Mesendoderm (in vitro differentiated cells): ENCODE measurements around the gene DNAJB8.
A peak's percentile ranks its signal among the peaks of the same experiment; 100 is the strongest.

Experiments used
- DNase-seq: peaks from one replicate; pipeline ENCODE4 v3.0.0; 2013
- H2AK5ac ChIP-seq: 2 replicates; pipeline ENCODE4 v1.6.1; 2013; ENCODE audit warnings: low read length, inconsistent platforms
- H2BK120ac ChIP-seq: 2 replicates; pipeline ENCODE4 v1.6.1; 2013; ENCODE audit warnings: low read depth, mild to moderate bottlenecking, low read length, moderate library complexity, mixed read lengths
- H2BK15ac ChIP-seq: replicated peaks from 2 replicates; pipeline ENCODE4 v1.6.1; 2013; ENCODE audit warnings: low read depth, mild to moderate bottlenecking, moderate library complexity
- H2BK5ac ChIP-seq: 2 replicates; pipeline ENCODE4 v1.6.1; 2013; ENCODE audit warnings: low read length, inconsistent platforms
- H3K18ac ChIP-seq: 2 replicates; pipeline ENCODE4 v1.6.1; 2013; ENCODE audit warnings: mild to moderate bottlenecking, low read length, mixed read lengths
- H3K23ac ChIP-seq: one replicate; pipeline ENCODE4 v1.6.1; 2013; ENCODE audit warnings: low read length
- H3K27ac ChIP-seq: 2 replicates; pipeline ENCODE4 v1.5.1; 2013; ENCODE audit warnings: low read depth, mild to moderate bottlenecking, inconsistent platforms, low read length, moderate library complexity
- H3K27me3 ChIP-seq: 2 replicates; pipeline ENCODE4 v1.6.1; 2013; ENCODE audit warnings: low read length, control low read depth, mild to moderate bottlenecking, inconsistent platforms; ENCODE audit not compliant: insufficient read depth, poor library complexity
- H3K36me3 ChIP-seq: 2 replicates; pipeline ENCODE4 v1.6.1; 2013; ENCODE audit warnings: low read length, inconsistent platforms; ENCODE audit not compliant: control insufficient read depth, insufficient read depth
- H3K4ac ChIP-seq: one replicate; pipeline ENCODE4 v1.6.1; 2013; ENCODE audit warnings: low read depth, mild to moderate bottlenecking, low read length, moderate library complexity
- H3K4me1 ChIP-seq: 2 replicates; pipeline ENCODE4 v1.6.1; 2013; ENCODE audit warnings: low read depth, low read length, inconsistent platforms; ENCODE audit not compliant: control insufficient read depth
- H3K4me2 ChIP-seq: 2 replicates; pipeline ENCODE4 v1.6.1; 2013; ENCODE audit warnings: low read length
- H3K4me3 ChIP-seq: 2 replicates; pipeline ENCODE4 v1.5.1; 2013; ENCODE audit warnings: mild to moderate bottlenecking, low read length
- H3K56ac ChIP-seq: one replicate; pipeline ENCODE4 v1.6.1; 2013; ENCODE audit warnings: low read length
- H3K79me1 ChIP-seq: 2 replicates; pipeline ENCODE4 v1.6.1; 2013; ENCODE audit warnings: low read length, inconsistent platforms
- H3K79me2 ChIP-seq: 2 replicates; pipeline ENCODE4 v1.6.1; 2013; ENCODE audit warnings: mild to moderate bottlenecking, low read length; ENCODE audit not compliant: control insufficient read depth, insufficient read depth
- H3K9ac ChIP-seq: 2 replicates; pipeline ENCODE4 v1.6.1; 2013; ENCODE audit warnings: low read length, inconsistent platforms
- H4K5ac ChIP-seq: one replicate; pipeline ENCODE4 v1.6.1; 2013; ENCODE audit warnings: low read length
- H4K8ac ChIP-seq: one replicate; pipeline ENCODE4 v1.6.1; 2013; ENCODE audit warnings: low read depth, mild to moderate bottlenecking, control low read depth, low read length, moderate library complexity
- WGBS: extraction: QIAGEN DNeasy Blood & Tissue Kit; methylation state at CpG from one replicate; pipeline ENCODE4 v1.1.7; 2013; ENCODE audit warnings: low lambda C conversion rate, missing lambda C conversion rate; ENCODE audit not compliant: insufficient coverage; ENCODE audit errors: extremely low coverage; 5-methylcytosine and 5-hydroxymethylcytosine counted together

Gene DNAJB8

GRCh38 chr3:128449111-128449638 is 17.5 kb downstream of the DNAJB8 start:
- no peak overlapping the region for H2BK5ac ChIP-seq
- no peaks in the 10 kb centered on the region for H3K27me3 ChIP-seq
- H2BK120ac ChIP-seq, result no peak overlapping the region
- DNase-seq, result no peak
- no peak overlapping the region for H3K27ac ChIP-seq
- H4K8ac ChIP-seq, result no peak overlapping the region
- H3K79me1 ChIP-seq, result no peaks in the 10 kb centered on the region
- no peak overlapping the region for H3K18ac ChIP-seq
- H2AK5ac ChIP-seq, result no peak overlapping the region
- H3K9ac ChIP-seq, result no peak overlapping the region
- no peak overlapping the region for H4K5ac ChIP-seq
- no peaks in the 10 kb centered on the region for H3K79me2 ChIP-seq
- H3K36me3 ChIP-seq, result no peaks in the 10 kb centered on the region
- no peak overlapping the region for H3K23ac ChIP-seq
- H3K4me1 ChIP-seq, result no peaks in the 10 kb centered on the region
- WGBS, result no CpG with 5 or more reads among the region's 6 CpGs
- no peak overlapping the region for H3K4ac ChIP-seq
- no peak overlapping the region for H2BK15ac ChIP-seq
- H3K4me3 ChIP-seq, result no peak overlapping the region
- H3K56ac ChIP-seq, result no peak overlapping the region
- no peak overlapping the region for H3K4me2 ChIP-seq

DNA sequence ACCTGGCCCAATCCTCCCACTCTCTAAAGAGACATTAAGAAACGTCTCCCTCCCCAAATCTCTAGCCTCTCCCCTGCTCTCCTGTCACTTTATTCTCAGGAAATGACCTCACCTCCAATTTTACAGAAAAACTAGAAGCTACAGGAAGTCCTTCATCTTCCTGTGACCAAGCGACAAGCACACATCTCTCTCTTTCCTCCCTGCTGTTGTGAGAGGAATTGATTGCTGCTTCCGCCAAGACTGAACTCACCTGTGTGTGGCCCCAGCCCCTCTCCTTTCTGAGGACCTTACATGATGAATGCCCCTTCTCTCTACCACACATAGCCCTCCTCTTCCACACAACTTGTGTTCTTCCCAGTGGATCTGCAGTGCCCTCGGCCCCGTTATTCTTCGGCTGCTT is 18.2 kb downstream of the DNAJB8 start:
- no peaks in the 10 kb centered on the region for H3K27me3 ChIP-seq
- no peak overlapping the region for H3K18ac ChIP-seq
- no peak overlapping the region for H3K27ac ChIP-seq
- H3K79me2 ChIP-seq, result no peaks in the 10 kb centered on the region
- no peaks in the 10 kb centered on the region for H3K36me3 ChIP-seq
- no peak overlapping the region for H3K9ac ChIP-seq
- no peak overlapping the region for H3K4ac ChIP-seq
- H2BK15ac ChIP-seq, result no peak overlapping the region
- no peak for DNase-seq
- H4K5ac ChIP-seq, result no peak overlapping the region
- H3K23ac ChIP-seq, result peak overlapping the region; percentile 15
- no peak overlapping the region for H4K8ac ChIP-seq
- no peak overlapping the region for H3K56ac ChIP-seq
- no peak overlapping the region for H2AK5ac ChIP-seq
- H3K4me1 ChIP-seq, result no peaks in the 10 kb centered on the region
- no peak overlapping the region for H3K4me2 ChIP-seq
- H2BK5ac ChIP-seq, result no peak overlapping the region
- H2BK120ac ChIP-seq, result no peak overlapping the region
- no CpG with 5 or more reads among the region's 6 CpGs for WGBS
- H3K79me1 ChIP-seq, result no peaks in the 10 kb centered on the region
- H3K4me3 ChIP-seq, result no peak overlapping the region

DNA sequence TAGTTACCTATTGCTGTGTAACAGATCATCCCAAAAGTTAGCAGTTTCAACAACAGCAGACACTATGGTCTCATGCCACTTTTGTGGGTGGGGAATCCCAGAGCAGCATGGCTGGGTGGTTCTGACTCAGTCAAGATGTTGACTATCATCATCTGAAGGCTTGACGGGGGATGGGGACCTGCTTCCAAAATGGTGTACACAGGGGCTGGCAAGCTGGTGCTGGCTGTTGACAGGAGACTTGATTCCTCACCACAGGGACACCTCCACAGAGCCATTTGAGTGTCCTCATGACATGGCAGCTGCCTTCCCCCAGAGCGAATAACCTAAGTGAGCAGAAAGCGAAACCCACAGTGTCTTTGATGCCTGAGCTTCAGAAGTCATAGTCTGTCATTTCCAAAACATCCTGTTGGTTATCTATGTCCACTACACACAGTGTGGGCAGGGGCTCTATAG is 19.1 kb downstream of the DNAJB8 start:
- no peaks in the 10 kb centered on the region for H3K4me1 ChIP-seq
- no peak overlapping the region for H3K4ac ChIP-seq
- no peak overlapping the region for H2BK15ac ChIP-seq
- no peak for DNase-seq
- H3K27ac ChIP-seq, result no peak overlapping the region
- H2BK120ac ChIP-seq, result no peak overlapping the region
- WGBS, result no CpG with 5 or more reads among the region's 3 CpGs
- no peak overlapping the region for H4K5ac ChIP-seq
- no peak overlapping the region for H3K4me2 ChIP-seq
- no peaks in the 10 kb centered on the region for H3K36me3 ChIP-seq
- no peak overlapping the region for H2BK5ac ChIP-seq
- no peak overlapping the region for H3K4me3 ChIP-seq
- H3K79me2 ChIP-seq, result no peaks in the 10 kb centered on the region
- H3K9ac ChIP-seq, result no peak overlapping the region
- no peak overlapping the region for H3K56ac ChIP-seq
- no peak overlapping the region for H2AK5ac ChIP-seq
- H3K23ac ChIP-seq, result no peak overlapping the region
- H3K27me3 ChIP-seq, result no peaks in the 10 kb centered on the region
- no peak overlapping the region for H3K18ac ChIP-seq
- no peak overlapping the region for H4K8ac ChIP-seq
- H3K79me1 ChIP-seq, result no peaks in the 10 kb centered on the region

- Histone ChIP-seq H3K79me2 (no peaks in the 10 kb centered on the region), H2AK5ac (no peak overlapping the region), H3K4ac (no peak overlapping the region), H4K5ac (no peak overlapping the region), H3K4me3 (no peak overlapping the region), H3K27me3 (no peaks in the 10 kb centered on the region), H3K36me3 (no peaks in the 10 kb centered on the region), H3K27ac (no peak overlapping the region), H4K8ac (no peak overlapping the region), H3K4me1 (no peaks in the 10 kb centered on the region), H3K23ac (no peak overlapping the region), H3K9ac (no peak overlapping the region), H2BK120ac (no peak overlapping the region), H2BK5ac (no peak overlapping the region), H2BK15ac (no peak overlapping the region), H3K56ac (no peak overlapping the region), H3K18ac (no peak overlapping the region), H3K4me2 (no peak overlapping the region), H3K79me1 (no peaks in the 10 kb centered on the region)
- no CpG with 5 or more reads among the region's 1 CpG for WGBS
- no peak for DNase-seq
Observed at GRCh38 chr3:128446821-128447220, 19.9 kb downstream of the DNAJB8 start.

GRCh38 chr3:128445357-128445756 is 21.3 kb downstream of the DNAJB8 start:
- H2BK15ac ChIP-seq, result no peak overlapping the region
- no peak overlapping the region for H4K5ac ChIP-seq
- no peaks in the 10 kb centered on the region for H3K79me2 ChIP-seq
- no peak overlapping the region for H3K9ac ChIP-seq
- no peak overlapping the region for H4K8ac ChIP-seq
- no peaks in the 10 kb centered on the region for H3K36me3 ChIP-seq
- no CpG with 5 or more reads among the region's 1 CpG for WGBS
- H3K18ac ChIP-seq, result no peak overlapping the region
- no peak overlapping the region for H3K23ac ChIP-seq
- H2BK5ac ChIP-seq, result no peak overlapping the region
- H3K27me3 ChIP-seq, result no peaks in the 10 kb centered on the region
- no peak for DNase-seq
- no peak overlapping the region for H3K56ac ChIP-seq
- H3K4me2 ChIP-seq, result no peak overlapping the region
- H2BK120ac ChIP-seq, result no peak overlapping the region
- H3K79me1 ChIP-seq, result no peaks in the 10 kb centered on the region
- no peak overlapping the region for H2AK5ac ChIP-seq
- H3K4me3 ChIP-seq, result no peak overlapping the region
- H3K27ac ChIP-seq, result no peak overlapping the region
- no peaks in the 10 kb centered on the region for H3K4me1 ChIP-seq
- H3K4ac ChIP-seq, result no peak overlapping the region

- Histone ChIP-seq H2BK15ac (no peak overlapping the region), H4K8ac (no peak overlapping the region), H3K18ac (no peak overlapping the region), H3K27ac (no peak overlapping the region), H2BK5ac (no peak overlapping the region), H3K4me3 (no peak overlapping the region), H3K4me2 (no peak overlapping the region), H4K5ac (no peak overlapping the region), H2BK120ac (no peak overlapping the region), H2AK5ac (no peak overlapping the region), H3K56ac (no peak overlapping the region), H3K79me1 (no peaks in the 10 kb centered on the region), H3K4ac (no peak overlapping the region), H3K27me3 (no peaks in the 10 kb centered on the region), H3K23ac (no peak overlapping the region), H3K9ac (no peak overlapping the region), H3K36me3 (no peaks in the 10 kb centered on the region), H3K4me1 (no peaks in the 10 kb centered on the region), H3K79me2 (no peaks in the 10 kb centered on the region)
- WGBS, result no CpG with 5 or more reads among the region's 3 CpGs
- DNase-seq, result no peak
Observed at GRCh38 chr3:128443771-128444170, 22.9 kb downstream of the DNAJB8 start.
